Measurements from ENCODE around the gene LYST.

GRCh38 chr1:235799264-235799663 is 67.4 kb downstream of the LYST start:
- TF ChIP-seq RCOR1 (IDR thresholded peaks at IDR 0.05; ENCODE audit: low read length) (no peak), JUND (IDR thresholded peaks at IDR 0.05) (no peak), POLR2AphosphoS5 (IDR thresholded peaks at IDR 0.05; ENCODE audit: low read depth, low read length) (no peak), REST (IDR thresholded peaks at IDR 0.05; ENCODE audit: low read depth, low read length) (no peak)
